ENCODE measurements around the gene BMP6. TPM values are rescaled to one million over a fixed set of nuclear protein-coding genes. Genes with fewer than 3 reads are reported as not detected.

The BMP6 gene
- total RNA-seq (2013; cell fraction: nucleolus; rRNA removed), result not detected in 2 replicates
- total RNA-seq (2014; rRNA removed), result 0.05 TPM in 1 of 2 replicates, not detected in the other
- 0.09 TPM in 1 of 2 replicates, not detected in the other for total RNA-seq (2014; rRNA removed; fragmentation: Illumina TruSeq; extraction: Trizol)
- total RNA-seq (2021), result 0.15 TPM in 1 of 2 replicates, not detected in the other
- 0.30 TPM for polyA plus RNA-seq (2011; ENCODE audit: low read depth)
- polyA plus RNA-seq (2011; rRNA removed), result not detected in 2 replicates
- 0.01 TPM in 1 of 2 replicates, not detected in the other for polyA plus RNA-seq (2011; cell fraction: cytosol; rRNA removed)
- not detected in 2 replicates for polyA plus RNA-seq (2011; cell fraction: nucleus; rRNA removed)
- 0.14 and 0.17 TPM in 2 replicates for polyA plus RNA-seq (2012)
- not detected in 2 replicates for polyA plus RNA-seq (2014; fragmentation: Illumina TruSeq; extraction: Trizol)
- polyA plus RNA-seq (2014; fragmentation: Nextera tagmentation; extraction: Ambion mirVana), result under 1 TPM; 0.02 to 0.11 TPM
- 0.04 TPM in 1 of 2 replicates, not detected in the other for polyA plus RNA-seq (2014; rRNA removed)
- under 1 TPM in 1 of 2 experiments, not detected in 1; 0.05 TPM for polyA plus RNA-seq (2016; fragmentation: Nextera tagmentation; extraction: Ambion mirVana)
- not detected in 2 replicates for polyA minus RNA-seq (2011; rRNA and poly(A)+ RNA removed)
- 0.40 and 1.0 TPM in 2 replicates for polyA minus RNA-seq (2011; cell fraction: cytosol; rRNA and poly(A)+ RNA removed)
- polyA minus RNA-seq (2011; cell fraction: nucleus; rRNA and poly(A)+ RNA removed), result not detected in 2 replicates
- percentile 10 among the genes with signal in this experiment for Bru-seq, nascent RNA
- percentile 9 among the genes with signal in this experiment for BruChase-seq, experiment 1, labeled RNA remaining after a 6-hour chase
- BruChase-seq, experiment 2, labeled RNA remaining after a 2-hour chase, result percentile 6 among the genes with signal in this experiment
- long read RNA-seq, experiment 1, result 0 reads
- long read RNA-seq, experiment 2, partial matches to known transcripts, result 0 of 1 reads
- long read RNA-seq, experiment 2, other reads (novel, unspliced or antisense), result 1 of 1 reads

DNA sequence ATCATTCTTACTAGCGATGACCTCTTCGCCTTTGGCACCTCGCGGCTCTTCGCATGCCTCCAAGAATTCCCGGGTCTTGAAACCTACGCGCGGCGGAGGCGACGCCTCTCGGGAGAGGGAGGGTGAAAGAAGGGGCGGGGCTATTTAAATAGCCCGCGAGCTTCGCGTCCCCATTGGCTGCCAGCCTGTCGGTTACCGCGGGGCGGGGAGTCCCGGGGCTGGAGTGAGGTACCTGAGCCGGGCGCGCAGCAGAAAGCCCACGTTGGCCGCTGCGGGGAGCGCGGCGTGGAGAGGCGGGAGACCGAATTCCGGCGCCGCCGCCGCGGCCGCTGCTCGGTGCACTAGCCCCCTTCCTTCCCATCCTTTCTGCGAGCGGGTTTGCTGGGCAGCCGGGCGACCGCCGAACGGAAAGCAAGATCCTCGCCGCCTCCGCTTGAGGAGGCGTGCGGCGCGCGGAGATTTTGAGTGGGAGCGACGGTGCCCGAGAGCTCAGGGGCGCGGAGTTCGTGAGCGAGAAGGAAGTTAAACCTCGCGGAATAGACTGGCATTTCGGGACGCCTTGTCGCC is at the start of gene BMP6:
BMP6 (plus strand) TSS at position 251 of the 567 bp plus-strand sequence. CDS start 857 bp downstream, outside the sequence.
- DNase-seq (ENCODE audit: low read depth, low spot score), result no peak
- peak within 1 kb of the TSS; percentile 51 for H2AFZ ChIP-seq (ENCODE audit: control insufficient read depth, low read depth, low read length)
- no peaks in the 10 kb centered on the region for H3K79me2 ChIP-seq (ENCODE audit: control insufficient read depth, insufficient read depth, low read length)
- FAIRE-seq, result no peak
- no TSS peak for BruUV-seq (replicated peaks)
- in situ Hi-C loops (cut with MboI) (no loop called here), intact Hi-C loops (cut with micrococcal nuclease; ENCODE audit: unreplicated experiment) (no loop called here)
- peaks cover 3% of the 10 kb centered on the region; the same call in 1 of the 2 replicates for H3K4me1 ChIP-seq (ENCODE audit: control insufficient read depth, insufficient read depth, low read length)
- H3K9me3 ChIP-seq (replicated peaks; ENCODE audit: control insufficient read depth, insufficient read depth, low read length), result no peaks in the 10 kb centered on the region
- no peak within 1 kb of the TSS for H3K27ac ChIP-seq (ENCODE audit: control insufficient read depth, insufficient read depth)
- H3K36me3 ChIP-seq (ENCODE audit: control insufficient read depth in 2 of 2, insufficient read depth in 2 of 2, low read length in 1 of 2), result no peaks in the 10 kb centered on the region
- 8% methylated on average over 66 of the region's 69 CpGs for WGBS (ENCODE audit: insufficient coverage, insufficient replicate concordance, low lambda C conversion rate, missing lambda C conversion rate)
- H4K20me1 ChIP-seq (ENCODE audit: control insufficient read depth, insufficient read depth), result no peaks in the 10 kb centered on the region
- peaks cover 12 to 26% of the 10 kb centered on the region in 2 experiments for H3K27me3 ChIP-seq (replicated peaks in 1 of 2; ENCODE audit: control insufficient read depth in 2 of 2, insufficient read depth in 2 of 2, low read length in 1 of 2)
- ChIA-PET RAD21 (ENCODE audit: unreplicated experiment) (interaction anchor here (0.8 kb wide), 1 partner anchor 332 kb away, joined by 3 read pairs; no protein-coding TSS in a partner anchor), POLR2A (no interaction called here), SMC1A (ENCODE audit: uncharacterized antibody, unreplicated experiment) (interaction anchor here (1.4 to 1.8 kb wide), 3 partner anchors 265 to 332 kb away, joined by 3 to 5 read pairs (median 4); no protein-coding TSS in a partner anchor), CTCF (interaction anchor here (0.7 to 5.5 kb wide), 3 partner anchors 333 to 493 kb away, joined by 3 to 81 read pairs (median 3); no protein-coding TSS in a partner anchor)
- TF ChIP-seq, protein P1, sequence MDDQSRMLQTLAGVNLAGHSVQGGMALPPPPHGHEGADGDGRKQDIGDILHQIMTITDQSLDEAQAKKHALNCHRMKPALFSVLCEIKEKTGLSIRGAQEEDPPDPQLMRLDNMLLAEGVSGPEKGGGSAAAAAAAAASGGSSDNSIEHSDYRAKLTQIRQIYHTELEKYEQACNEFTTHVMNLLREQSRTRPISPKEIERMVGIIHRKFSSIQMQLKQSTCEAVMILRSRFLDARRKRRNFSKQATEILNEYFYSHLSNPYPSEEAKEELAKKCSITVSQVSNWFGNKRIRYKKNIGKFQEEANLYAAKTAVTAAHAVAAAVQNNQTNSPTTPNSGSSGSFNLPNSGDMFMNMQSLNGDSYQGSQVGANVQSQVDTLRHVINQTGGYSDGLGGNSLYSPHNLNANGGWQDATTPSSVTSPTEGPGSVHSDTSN (IDR thresholded peaks at IDR 0.05; ENCODE audit: insufficient replicate concordance, low read depth, low read length), result peak; percentile 85
- TF ChIP-seq SUZ12 (IDR thresholded peaks at IDR 0.05; ENCODE audit: unreplicated experiment) (peak; percentile 39), SP1 (IDR thresholded peaks at IDR 0.05; ENCODE audit: low read depth, low read length) (peak; percentile 30), NBN (IDR thresholded peaks at IDR 0.05) (no peak), KDM1A (IDR thresholded peaks at IDR 0.05; ENCODE audit: borderline replicate concordance) (no peak), NFYB (IDR thresholded peaks at IDR 0.05; ENCODE audit: insufficient read depth, low read depth, low read length) (peak; percentile 80)
- TF ChIP-seq, protein P2, sequence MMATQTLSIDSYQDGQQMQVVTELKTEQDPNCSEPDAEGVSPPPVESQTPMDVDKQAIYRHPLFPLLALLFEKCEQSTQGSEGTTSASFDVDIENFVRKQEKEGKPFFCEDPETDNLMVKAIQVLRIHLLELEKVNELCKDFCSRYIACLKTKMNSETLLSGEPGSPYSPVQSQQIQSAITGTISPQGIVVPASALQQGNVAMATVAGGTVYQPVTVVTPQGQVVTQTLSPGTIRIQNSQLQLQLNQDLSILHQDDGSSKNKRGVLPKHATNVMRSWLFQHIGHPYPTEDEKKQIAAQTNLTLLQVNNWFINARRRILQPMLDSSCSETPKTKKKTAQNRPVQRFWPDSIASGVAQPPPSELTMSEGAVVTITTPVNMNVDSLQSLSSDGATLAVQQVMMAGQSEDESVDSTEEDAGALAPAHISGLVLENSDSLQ (IDR thresholded peaks at IDR 0.05), result peak; percentile 92
- H3K4me2 ChIP-seq (ENCODE audit: control insufficient read depth, insufficient read depth), result peak within 1 kb of the TSS; percentile 97
- ATAC-seq, result peak; percentile 88
- H3K4me3 ChIP-seq, result peak within 1 kb of the TSS; percentile 63
- no peak within 1 kb of the TSS for H3K9ac ChIP-seq (ENCODE audit: control insufficient read depth, insufficient read depth, low read length)
